Neural crest cell (in vitro differentiated cells): Measurements from ENCODE around the gene NEU2. TPM values are rescaled to one million over a fixed set of nuclear protein-coding genes. Genes with fewer than 3 reads are reported as not detected.

Experiments used
- DNase-seq: peaks from one replicate; pipeline ENCODE4 v3.0.0; 2021; ENCODE audit warnings: low read depth, mixed read lengths, low spot score
- H3K27ac Mint-ChIP-seq: one replicate; pipeline ENCODE4 v1.8.0; 2021; ENCODE audit warnings: mild to moderate bottlenecking, mixed read lengths; ENCODE audit not compliant: unreplicated experiment
- H3K27me3 Mint-ChIP-seq: 2 replicates; pipeline ENCODE4 v1.8.0; 2021; ENCODE audit warnings: low read depth, mild to moderate bottlenecking, mixed read lengths
- H3K36me3 Mint-ChIP-seq: 2 replicates; pipeline ENCODE4 v1.8.0; 2021; ENCODE audit warnings: low read depth, mild to moderate bottlenecking, mixed read lengths
- H3K4me1 Mint-ChIP-seq: 2 replicates; pipeline ENCODE4 v1.8.0; 2021; ENCODE audit warnings: mixed read lengths
- H3K4me3 Mint-ChIP-seq: one replicate; pipeline ENCODE4 v1.8.0; 2021; ENCODE audit warnings: mild to moderate bottlenecking, mixed read lengths
- H3K9me3 Mint-ChIP-seq: 2 replicates; pipeline ENCODE4 v1.8.0; 2021; ENCODE audit warnings: mixed read lengths
- CTCF ChIP-seq: fragments of 200-600 bp; sonication (generic); conservative IDR thresholded peaks from 2 replicates; pipeline ENCODE4 v1.5.0; 2021; ENCODE audit warnings: antibody characterized with exemption, mild to moderate bottlenecking
- total RNA-seq: library from RNA; stranded (reverse); gene quantifications from 2 replicates; pipeline ENCODE4 v1.2.1, GENCODE V29; 2021

The NEU2 gene
- total RNA-seq, 1 donor from 2014 or later = not detected

- H3K9me3 Mint-ChIP-seq = peaks cover 4% of the 10 kb centered on the region
- peaks cover 2% of the 10 kb centered on the region for H3K27me3 Mint-ChIP-seq
- H3K4me3 Mint-ChIP-seq = no peak overlapping the region
- peaks cover 2% of the 10 kb centered on the region for H3K36me3 Mint-ChIP-seq
- TF ChIP-seq CTCF = no peak
- H3K27ac Mint-ChIP-seq = no peak overlapping the region
- H3K4me1 Mint-ChIP-seq = no peaks in the 10 kb centered on the region
- DNase-seq = no peak
Observed at GRCh38 chr2:233075141-233075965, 42.9 kb downstream of the NEU2 start.

GRCh38 chr2:233075966-233076339 lies 43.5 kb downstream of the NEU2 start:
- peaks cover 2% of the 10 kb centered on the region for H3K27me3 Mint-ChIP-seq
- H3K9me3 Mint-ChIP-seq = peaks cover 4% of the 10 kb centered on the region
- H3K4me1 Mint-ChIP-seq = no peaks in the 10 kb centered on the region
- no peak for DNase-seq
- peaks cover 2% of the 10 kb centered on the region for H3K36me3 Mint-ChIP-seq
- no peak overlapping the region for H3K27ac Mint-ChIP-seq
- no peak for TF ChIP-seq CTCF
- H3K4me3 Mint-ChIP-seq = no peak overlapping the region

- peaks cover 1% of the 10 kb centered on the region for H3K9me3 Mint-ChIP-seq
- H3K4me3 Mint-ChIP-seq = no peak overlapping the region
- H3K4me1 Mint-ChIP-seq = no peaks in the 10 kb centered on the region
- peaks cover 1% of the 10 kb centered on the region for H3K36me3 Mint-ChIP-seq
- no peak overlapping the region for H3K27ac Mint-ChIP-seq
- no peak for TF ChIP-seq CTCF
- peaks cover under 1% of the 10 kb centered on the region for H3K27me3 Mint-ChIP-seq
- no peak for DNase-seq
Observed at GRCh38 chr2:233076749-233077148, 44.3 kb downstream of the NEU2 start.

GRCh38 chr2:233079473-233079877 lies 47.0 kb downstream of the NEU2 start:
- H3K27ac Mint-ChIP-seq = no peak overlapping the region

More at GRCh38 chr2:233079473-233079877, 47.0 kb downstream of the NEU2 start:
- no peaks in the 10 kb centered on the region for H3K27me3 Mint-ChIP-seq
- DNase-seq = no peak
- H3K36me3 Mint-ChIP-seq = no peaks in the 10 kb centered on the region
- no peak for TF ChIP-seq CTCF
- H3K4me3 Mint-ChIP-seq = no peak overlapping the region
- no peaks in the 10 kb centered on the region for H3K9me3 Mint-ChIP-seq
- H3K4me1 Mint-ChIP-seq = peaks cover 9% of the 10 kb centered on the region
